GM23248 (cell line): ENCODE measurements around the gene PEX3. TPM values are rescaled to one million over a fixed set of nuclear protein-coding genes. Genes with fewer than 3 reads are reported as not detected.
"Not testable (repeated sequence)": the region's sequence is repeated elsewhere in the genome, so short reads cannot be mapped to it uniquely, and the experiment has no call there.

Source experiments
- DNase-seq: peaks from one replicate; pipeline ENCODE4 v3.0.0-alpha.2; 2015
- H2AFZ ChIP-seq: fragments of 200-600 bp; sonication (generic); 2 replicates; pipeline ENCODE4 v1.6.1; 2016; ENCODE audit warnings: antibody characterized with exemption
- H3F3A ChIP-seq: fragments of 200-600 bp; sonication (generic); 2 replicates; pipeline ENCODE4 v1.6.1; 2016; ENCODE audit warnings: mild to moderate bottlenecking, antibody characterized with exemption, mixed run types; ENCODE audit not compliant: insufficient read depth
- H3K27ac ChIP-seq: fragments of 200-600 bp; sonication (generic); 2 replicates; pipeline ENCODE4 v1.5.1; 2016; ENCODE audit warnings: mild to moderate bottlenecking
- H3K27me3 ChIP-seq: fragments of 200-600 bp; sonication (generic); replicated peaks from 2 replicates; pipeline ENCODE4 v1.6.1; 2016; ENCODE audit warnings: mild to moderate bottlenecking; ENCODE audit not compliant: insufficient read depth
- H3K36me3 ChIP-seq: fragments of 200-600 bp; sonication (generic); 2 replicates; pipeline ENCODE4 v1.6.1; 2016; ENCODE audit warnings: low read depth, mild to moderate bottlenecking
- H3K4me1 ChIP-seq: fragments of 200-600 bp; sonication (generic); 2 replicates; pipeline ENCODE4 v1.6.1; 2016; ENCODE audit warnings: mild to moderate bottlenecking; ENCODE audit not compliant: insufficient read depth
- H3K4me2 ChIP-seq: fragments of 200-600 bp; sonication (generic); one replicate; pipeline ENCODE4 v1.6.1; 2016; ENCODE audit warnings: mild to moderate bottlenecking; ENCODE audit not compliant: unreplicated experiment
- H3K4me3 ChIP-seq: fragments of 200-600 bp; sonication (generic); 2 replicates; pipeline ENCODE4 v1.5.1; 2016; ENCODE audit warnings: mild to moderate bottlenecking
- H3K79me2 ChIP-seq: fragments of 200-600 bp; sonication (generic); 2 replicates; pipeline ENCODE4 v1.6.1; 2016; ENCODE audit warnings: mild to moderate bottlenecking; ENCODE audit not compliant: insufficient read depth
- H3K9ac ChIP-seq: fragments of 200-600 bp; sonication (generic); 2 replicates; pipeline ENCODE4 v1.6.1; 2016; ENCODE audit warnings: mild to moderate bottlenecking
- H3K9me2 ChIP-seq: fragments of 200-600 bp; sonication (generic); 2 replicates; pipeline ENCODE4 v1.6.1; 2016; ENCODE audit warnings: mixed run types, mild to moderate bottlenecking, moderate library complexity; ENCODE audit not compliant: insufficient read depth
- H3K9me3 ChIP-seq: fragments of 200-600 bp; sonication (generic); one replicate; pipeline ENCODE4 v1.6.1; 2017; ENCODE audit warnings: low read depth
- H4K20me1 ChIP-seq: fragments of 200-600 bp; sonication (generic); 2 replicates; pipeline ENCODE4 v1.6.0; 2016; ENCODE audit not compliant: insufficient read depth
- EZH2 ChIP-seq: fragments of 200-600 bp; sonication (generic); IDR thresholded peaks from 2 replicates; pipeline ENCODE4 v1.6.1; 2018; ENCODE audit warnings: antibody characterized with exemption, mild to moderate bottlenecking; ENCODE audit not compliant: insufficient read depth, poor library complexity, severe bottlenecking
- EZH2phosphoT487 ChIP-seq: fragments of 200-600 bp; sonication (generic); IDR thresholded peaks from 2 replicates; pipeline ENCODE4 v1.6.1; 2018; ENCODE audit warnings: antibody characterized with exemption, moderate library complexity, mild to moderate bottlenecking, low read depth; ENCODE audit not compliant: insufficient read depth
- WGBS, 2 experiments: methylation state at CpG; one replicate each; pipeline ENCODE4 v1.1.6; 2015 to 2017; ENCODE audit warnings: low lambda C conversion rate in 2 of 2, low coverage in 1 of 2; ENCODE audit errors: missing lambda C conversion rate in 2 of 2; 5-methylcytosine and 5-hydroxymethylcytosine counted together
- in situ Hi-C: fragments of 300-500 bp; cut with MboI; formaldehyde crosslinking; loops from 2 replicates; pipeline ENCODE4 v1.15.0; 2020
- polyA plus RNA-seq: library from polyadenylated mRNA; unstranded; fragments of >200 nt; fragmentation: Nextera tagmentation; extraction: Ambion mirVana; gene quantifications from 2 replicates; pipeline ENCODE4 v1.2.1, GENCODE V29; 2016
- total RNA-seq: library from RNA; depleted of rRNA; stranded (reverse); fragments of >200 nt; shearing (Covaris generic); gene quantifications from 2 replicates; pipeline ENCODE4 v1.2.3, GENCODE V29; 2014

Gene PEX3
- total and polyA plus RNA-seq, 2 experiments from 2014 or later: 20.1 to 35.0 TPM

- Histone ChIP-seq H3K27me3 (no peaks in the 10 kb centered on the region), H3F3A (peaks cover 12% of the 10 kb centered on the region), H3K27ac (no peak overlapping the region; the same call in 1 of the 2 replicates), H3K79me2 (no peaks in the 10 kb centered on the region), H3K36me3 (no peaks in the 10 kb centered on the region; the same call in 1 of the 2 replicates), H3K9me3 (no peaks in the 10 kb centered on the region), H3K9me2 (no peaks in the 10 kb centered on the region), H3K4me3 (no peak overlapping the region), H3K9ac (no peak overlapping the region), H4K20me1 (no peaks in the 10 kb centered on the region), H3K4me2 (no peak overlapping the region), H3K4me1 (peaks cover 10% of the 10 kb centered on the region; the same call in 1 of the 2 replicates), H2AFZ (no peak overlapping the region)
- no peak for DNase-seq
- no peak for TF ChIP-seq EZH2phosphoT487
- TF ChIP-seq EZH2: no peak
- WGBS, 2 experiments: 98% methylated on average over 2 of the region's 2 CpGs
- in situ Hi-C loops: loop anchor here (25.0 kb wide), 1 partner anchor 954 kb away; no protein-coding TSS in a partner anchor
These were observed 9.6 kb upstream of the PEX3 start for GRCh38 chr6:143441010-143441409.

GRCh38 chr6:143441680-143442545 lies 8.7 kb upstream of the PEX3 start:
- peak overlapping the region; percentile 34; the same call in 1 of the 2 replicates for H3K27ac ChIP-seq
- H4K20me1 ChIP-seq: no peaks in the 10 kb centered on the region
- H3K27me3 ChIP-seq: no peaks in the 10 kb centered on the region
- in situ Hi-C loops: loop anchor here (25.0 kb wide), 1 partner anchor 955 kb away; no protein-coding TSS in a partner anchor
- no peak overlapping the region for H3K4me2 ChIP-seq
- no peak overlapping the region for H2AFZ ChIP-seq
- peaks cover 10% of the 10 kb centered on the region; the same call in 1 of the 2 replicates for H3K4me1 ChIP-seq
- no peaks in the 10 kb centered on the region for H3K9me3 ChIP-seq
- no peaks in the 10 kb centered on the region for H3K9me2 ChIP-seq
- H3F3A ChIP-seq: peaks cover 12% of the 10 kb centered on the region
- H3K79me2 ChIP-seq: no peaks in the 10 kb centered on the region
- DNase-seq: peak; percentile 83
- no peak overlapping the region for H3K4me3 ChIP-seq
- TF ChIP-seq EZH2phosphoT487 (no peak), EZH2 (no peak)
- no peak overlapping the region for H3K9ac ChIP-seq
- 56 to 59% methylated on average over 8 of the region's 8 CpGs for WGBS, 2 experiments
- H3K36me3 ChIP-seq: no peaks in the 10 kb centered on the region; the same call in 1 of the 2 replicates

GRCh38 chr6:143443096-143443495 lies 7.5 kb upstream of the PEX3 start:
- WGBS, 2 experiments: 95 to 99% methylated on average over 2 of the region's 2 CpGs
- Histone ChIP-seq H3K4me1 (peaks cover 10% of the 10 kb centered on the region; the same call in 1 of the 2 replicates), H3K9me3 (no peaks in the 10 kb centered on the region), H3K79me2 (peaks cover 12% of the 10 kb centered on the region; the same call in 1 of the 2 replicates), H3K27me3 (no peaks in the 10 kb centered on the region), H3K4me3 (no peak overlapping the region), H3K27ac (no peak overlapping the region), H3F3A (peaks cover 12% of the 10 kb centered on the region), H3K9me2 (no peaks in the 10 kb centered on the region), H3K9ac (no peak overlapping the region), H2AFZ (no peak overlapping the region), H4K20me1 (no peaks in the 10 kb centered on the region), H3K4me2 (no peak overlapping the region), H3K36me3 (no peaks in the 10 kb centered on the region; the same call in 1 of the 2 replicates)
- in situ Hi-C loops: loop anchor here (25.0 kb wide), 1 partner anchor 956 kb away; no protein-coding TSS in a partner anchor
- TF ChIP-seq EZH2 (no peak), EZH2phosphoT487 (no peak)
- DNase-seq: no peak

DNA sequence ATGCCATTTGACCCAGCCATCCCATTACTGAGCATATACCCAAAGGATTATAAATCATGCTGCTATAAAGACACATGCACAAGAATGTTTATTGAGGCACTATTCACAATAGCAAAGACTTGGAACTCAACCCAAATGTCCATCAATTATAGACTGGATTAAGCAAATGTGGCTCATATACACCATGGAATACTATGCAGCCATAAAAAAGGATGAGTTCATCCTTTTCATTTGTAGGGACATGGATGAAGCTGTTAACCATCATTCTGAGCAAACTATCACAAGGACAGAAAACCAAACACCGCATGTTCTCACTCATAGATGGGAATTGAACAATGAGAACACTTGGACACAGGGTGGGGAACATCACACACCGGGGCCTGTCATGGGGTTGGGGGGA lies 2.7 kb upstream of the PEX3 start:
- not testable (repeated sequence) for H3K27me3 ChIP-seq, H3K27ac ChIP-seq, H3K4me3 ChIP-seq, H2AFZ ChIP-seq, H3K4me2 ChIP-seq, H3K9ac ChIP-seq, H3K9me2 ChIP-seq, H4K20me1 ChIP-seq, H3K9me3 ChIP-seq, H3K36me3 ChIP-seq, DNase-seq, H3F3A ChIP-seq
- in situ Hi-C loops: loop anchor here (25.0 kb wide), 1 partner anchor 961 kb away; no protein-coding TSS in a partner anchor
- peaks cover 15% of the 10 kb centered on the region for H3K4me1 ChIP-seq
- 87 to 95% methylated on average over 2 of the region's 2 CpGs for WGBS, 2 experiments
- peaks cover 53% of the 10 kb centered on the region for H3K79me2 ChIP-seq
